Endothelial cell (in vitro differentiated cells): ENCODE measurements around the gene COBL. TPM values are rescaled to one million over a fixed set of nuclear protein-coding genes. Genes with fewer than 3 reads are reported as not detected.

Source experiments
- DNase-seq: peaks from one replicate; pipeline ENCODE4 v3.0.0; 2021; ENCODE audit warnings: low spot score
- H3K27ac Mint-ChIP-seq: one replicate; pipeline ENCODE4 v1.8.0; 2021; ENCODE audit warnings: mixed read lengths, inconsistent platforms; ENCODE audit not compliant: unreplicated experiment
- H3K27me3 Mint-ChIP-seq: one replicate; pipeline ENCODE4 v1.8.0; 2021; ENCODE audit warnings: mild to moderate bottlenecking, moderate library complexity, mixed read lengths, inconsistent platforms; ENCODE audit not compliant: unreplicated experiment
- H3K36me3 Mint-ChIP-seq: one replicate; pipeline ENCODE4 v1.8.0; 2021; ENCODE audit warnings: mild to moderate bottlenecking, low read depth, mixed read lengths, inconsistent platforms; ENCODE audit not compliant: unreplicated experiment
- H3K4me1 Mint-ChIP-seq: one replicate; pipeline ENCODE4 v1.8.0; 2021; ENCODE audit warnings: mild to moderate bottlenecking, mixed read lengths, inconsistent platforms; ENCODE audit not compliant: unreplicated experiment
- H3K4me3 Mint-ChIP-seq: one replicate; pipeline ENCODE4 v1.8.0; 2021; ENCODE audit warnings: mild to moderate bottlenecking, mixed read lengths, inconsistent platforms; ENCODE audit not compliant: unreplicated experiment
- H3K9me3 Mint-ChIP-seq: one replicate; pipeline ENCODE4 v1.8.0; 2021; ENCODE audit warnings: mixed read lengths, inconsistent platforms; ENCODE audit not compliant: unreplicated experiment
- total RNA-seq: library from RNA; stranded (reverse); fragmentation: NEBNext Ultra II Directional; extraction: Animal tissue kit (Norgen Biotek cat#: 25700); gene quantifications from one replicate; pipeline ENCODE4 v1.2.1, GENCODE V29; 2021; ENCODE audit not compliant: unreplicated experiment
- TF ChIP-seq, protein P1 (sequence below): fragments of 200-600 bp; sonication (generic); IDR thresholded peaks from one replicate; pipeline ENCODE4 v1.5.0; 2021; ENCODE audit warnings: antibody characterized with exemption; ENCODE audit not compliant: unreplicated experiment

The COBL gene
- total RNA-seq, 1 donor from 2014 or later: 1.8 TPM

DNA sequence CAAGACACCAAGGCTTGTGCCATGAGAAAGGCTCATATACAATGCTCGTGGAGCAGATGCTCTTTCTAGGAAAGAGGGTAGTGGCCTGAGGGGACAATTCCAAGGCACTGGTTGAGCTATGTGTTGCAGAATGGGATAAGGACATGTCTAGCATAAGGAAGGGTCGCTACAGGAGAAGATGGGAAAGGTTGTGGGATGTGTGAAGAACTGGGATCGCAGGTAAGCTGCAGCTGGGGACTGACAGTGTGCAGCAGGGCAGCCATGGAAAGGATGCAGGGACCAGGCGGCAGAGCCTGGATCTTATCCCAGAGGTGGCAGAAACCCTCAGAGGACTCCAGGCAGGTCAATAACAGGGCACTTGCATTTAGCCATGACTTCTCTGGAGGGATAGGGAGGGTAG lies 56.1 kb downstream of the COBL start:
- Mint-ChIP-seq H3K9me3 (no peaks in the 10 kb centered on the region), H3K27me3 (no peaks in the 10 kb centered on the region), H3K27ac (no peak overlapping the region), H3K4me3 (no peak overlapping the region), H3K4me1 (peaks cover 11% of the 10 kb centered on the region), H3K36me3 (no peaks in the 10 kb centered on the region)
- no peak for DNase-seq
- TF ChIP-seq, protein P1, sequence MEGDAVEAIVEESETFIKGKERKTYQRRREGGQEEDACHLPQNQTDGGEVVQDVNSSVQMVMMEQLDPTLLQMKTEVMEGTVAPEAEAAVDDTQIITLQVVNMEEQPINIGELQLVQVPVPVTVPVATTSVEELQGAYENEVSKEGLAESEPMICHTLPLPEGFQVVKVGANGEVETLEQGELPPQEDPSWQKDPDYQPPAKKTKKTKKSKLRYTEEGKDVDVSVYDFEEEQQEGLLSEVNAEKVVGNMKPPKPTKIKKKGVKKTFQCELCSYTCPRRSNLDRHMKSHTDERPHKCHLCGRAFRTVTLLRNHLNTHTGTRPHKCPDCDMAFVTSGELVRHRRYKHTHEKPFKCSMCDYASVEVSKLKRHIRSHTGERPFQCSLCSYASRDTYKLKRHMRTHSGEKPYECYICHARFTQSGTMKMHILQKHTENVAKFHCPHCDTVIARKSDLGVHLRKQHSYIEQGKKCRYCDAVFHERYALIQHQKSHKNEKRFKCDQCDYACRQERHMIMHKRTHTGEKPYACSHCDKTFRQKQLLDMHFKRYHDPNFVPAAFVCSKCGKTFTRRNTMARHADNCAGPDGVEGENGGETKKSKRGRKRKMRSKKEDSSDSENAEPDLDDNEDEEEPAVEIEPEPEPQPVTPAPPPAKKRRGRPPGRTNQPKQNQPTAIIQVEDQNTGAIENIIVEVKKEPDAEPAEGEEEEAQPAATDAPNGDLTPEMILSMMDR: no peak

DNA sequence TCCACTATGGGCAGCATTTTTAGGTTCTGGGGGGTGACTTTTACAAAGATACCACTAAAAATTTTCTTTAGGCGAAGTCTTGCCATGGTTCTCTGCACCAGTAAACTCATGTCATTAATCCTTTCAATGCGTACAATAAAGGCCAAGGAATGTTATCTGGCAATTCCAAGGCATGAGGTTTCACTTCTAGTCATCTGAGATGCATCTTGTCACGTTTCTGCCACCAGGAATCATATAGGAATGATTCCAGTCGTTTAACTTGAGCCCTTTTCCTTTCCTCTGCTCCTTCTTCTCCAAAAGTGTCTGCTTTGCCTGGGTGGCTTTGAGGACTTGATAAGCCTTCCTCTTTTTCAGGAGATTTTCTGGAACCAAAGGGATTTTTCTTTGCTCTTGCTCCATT lies 56.8 kb downstream of the COBL start:
- TF ChIP-seq, protein P1: no peak
- no peak for DNase-seq
- Mint-ChIP-seq H3K36me3 (no peaks in the 10 kb centered on the region), H3K4me1 (peaks cover 11% of the 10 kb centered on the region), H3K27me3 (no peaks in the 10 kb centered on the region), H3K27ac (no peak overlapping the region), H3K4me3 (no peak overlapping the region), H3K9me3 (no peaks in the 10 kb centered on the region)

DNA sequence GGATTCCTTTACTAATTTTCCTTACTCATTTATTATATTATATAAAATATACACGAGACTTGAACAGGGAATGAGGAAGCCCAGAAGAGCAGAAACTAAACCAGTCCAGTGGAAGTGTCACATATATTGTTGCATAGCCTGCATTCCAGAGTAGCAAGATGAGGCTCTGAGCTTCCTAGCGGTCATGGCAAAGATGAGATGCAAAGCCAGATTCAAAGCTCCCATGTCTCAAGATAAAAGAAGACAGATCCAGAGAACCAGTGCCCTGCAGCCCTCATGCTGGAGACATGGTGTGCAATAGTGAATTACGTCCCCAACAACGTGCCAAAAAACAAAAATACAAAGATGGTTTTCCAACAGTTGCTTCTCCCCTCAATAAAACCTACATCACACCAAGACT lies 59.7 kb downstream of the COBL start:
- Mint-ChIP-seq H3K9me3 (no peaks in the 10 kb centered on the region), H3K36me3 (no peaks in the 10 kb centered on the region), H3K4me3 (no peak overlapping the region), H3K4me1 (peaks cover under 1% of the 10 kb centered on the region), H3K27me3 (no peaks in the 10 kb centered on the region), H3K27ac (no peak overlapping the region)
- TF ChIP-seq, protein P1: no peak
- DNase-seq: no peak

DNA sequence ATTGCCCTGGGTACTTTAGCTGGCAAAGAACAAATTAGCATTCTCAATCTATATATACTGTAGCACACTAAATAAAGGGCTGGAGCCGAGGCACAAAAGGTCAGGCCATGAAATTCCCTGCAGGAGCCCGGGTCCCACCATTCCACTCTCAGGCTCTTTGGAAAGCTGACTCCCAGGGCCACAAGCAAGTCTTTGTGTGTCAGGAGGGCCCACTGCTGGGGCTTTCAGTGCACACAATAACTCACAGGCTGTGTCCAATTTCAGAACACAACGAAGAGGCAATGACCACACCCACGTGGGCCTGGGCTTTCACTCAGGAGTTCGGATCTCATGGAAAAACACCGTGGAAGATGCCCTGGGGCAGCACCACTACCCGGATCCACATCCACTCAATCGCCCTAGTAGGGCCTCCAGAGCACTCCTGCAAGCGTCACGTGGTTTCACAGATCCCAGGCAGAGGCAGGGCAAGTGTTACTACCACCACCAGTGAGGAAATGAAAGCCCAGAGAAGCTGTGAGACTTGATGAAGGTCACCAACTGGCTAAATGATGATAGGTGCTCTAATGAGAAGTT lies 60.3 kb downstream of the COBL start:
- Mint-ChIP-seq H3K4me1 (no peaks in the 10 kb centered on the region), H3K27ac (no peak overlapping the region), H3K9me3 (no peaks in the 10 kb centered on the region), H3K27me3 (no peaks in the 10 kb centered on the region), H3K36me3 (no peaks in the 10 kb centered on the region), H3K4me3 (no peak overlapping the region)
- TF ChIP-seq, protein P1: no peak
- DNase-seq: no peak

DNA sequence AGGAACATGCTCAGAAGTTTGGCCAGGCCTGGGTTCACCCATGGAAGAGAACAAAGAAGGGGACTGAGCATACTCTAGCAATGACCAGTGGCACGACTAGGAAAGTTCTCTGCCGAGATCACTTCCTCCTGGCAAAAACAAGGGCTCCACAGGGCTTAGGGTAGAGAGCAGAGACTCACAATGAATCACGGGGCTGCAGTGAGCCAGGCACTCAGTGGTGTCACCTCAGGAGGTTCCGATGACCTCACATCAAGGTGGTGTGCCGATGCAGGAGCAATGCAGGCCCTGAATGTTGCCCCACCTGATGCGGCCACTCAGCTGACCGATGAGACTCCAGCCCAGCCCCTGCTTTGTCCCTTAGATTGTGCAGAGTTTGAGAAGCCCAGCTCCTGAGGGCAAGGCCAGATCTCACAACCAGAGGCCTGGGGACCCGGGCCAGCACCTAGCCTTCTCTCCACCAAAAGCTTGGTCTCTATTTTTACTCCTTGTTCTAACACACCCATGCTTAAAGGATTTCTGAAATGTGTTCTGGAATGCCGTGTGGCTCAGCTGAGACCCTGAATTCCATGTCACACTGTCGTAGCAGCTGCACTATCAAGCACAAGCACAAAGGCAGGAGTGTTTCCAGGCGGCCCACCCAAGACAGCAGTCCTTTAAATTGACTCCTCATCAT lies 60.9 kb downstream of the COBL start:
- no peak for DNase-seq

More for the DNA sequence above, 60.9 kb downstream of the COBL start:
- Mint-ChIP-seq H3K4me1 (no peaks in the 10 kb centered on the region), H3K27ac (no peak overlapping the region), H3K36me3 (no peaks in the 10 kb centered on the region), H3K27me3 (no peaks in the 10 kb centered on the region), H3K9me3 (no peaks in the 10 kb centered on the region), H3K4me3 (no peak overlapping the region)
- TF ChIP-seq, protein P1: no peak
